HG03378 (cell line): ENCODE data around the gene LRP6.
"Not testable (repeated sequence)": the region's sequence is repeated elsewhere in the genome, so short reads cannot be mapped to it uniquely, and the experiment has no call there.

Experiments used
- ATAC-seq: cut with Tn5 transposase; IDR thresholded peaks from one replicate; pipeline ENCODE4 v1.9.1; 2021; ENCODE audit warnings: mild to moderate bottlenecking, moderate library complexity; ENCODE audit not compliant: unreplicated experiment

LRP6 gene

GRCh38 chr12:12127304-12127703 lies 139.5 kb downstream of the LRP6 start:
- ATAC-seq = no peak

- no peak for ATAC-seq
These were observed 140.3 kb downstream of the LRP6 start for GRCh38 chr12:12126551-12126950.

GRCh38 chr12:12123036-12123604 lies 143.7 kb downstream of the LRP6 start:
- ATAC-seq = no peak

GRCh38 chr12:12121061-12121460 lies 145.8 kb downstream of the LRP6 start:
- no peak for ATAC-seq

GRCh38 chr12:12116677-12117076 lies 150.2 kb downstream of the LRP6 start:
- ATAC-seq = no peak

- no peak for ATAC-seq
These were observed 151.3 kb downstream of the LRP6 start for GRCh38 chr12:12115514-12115913.

- ATAC-seq = not testable (repeated sequence)
These were observed 155.8 kb downstream of the LRP6 start for GRCh38 chr12:12110923-12111555.

GRCh38 chr12:12108441-12109058 lies 158.3 kb downstream of the LRP6 start:
- no peak for ATAC-seq

- ATAC-seq = no peak
These were observed 159.2 kb downstream of the LRP6 start for GRCh38 chr12:12107678-12108077.

GRCh38 chr12:12099102-12099501 lies 167.7 kb downstream of the LRP6 start:
- ATAC-seq = no peak

- ATAC-seq = no peak
These were observed 168.2 kb downstream of the LRP6 start for GRCh38 chr12:12098691-12099015.

- ATAC-seq = no peak
These were observed 168.8 kb downstream of the LRP6 start for GRCh38 chr12:12097891-12098690.

GRCh38 chr12:12095021-12095420 lies 171.8 kb downstream of the LRP6 start:
- ATAC-seq = no peak

- no peak for ATAC-seq
These were observed 172.4 kb downstream of the LRP6 start for GRCh38 chr12:12094481-12094880.

GRCh38 chr12:12091977-12092663 lies 174.7 kb downstream of the LRP6 start:
- ATAC-seq = no peak

GRCh38 chr12:12091071-12091470 lies 175.8 kb downstream of the LRP6 start:
- ATAC-seq = no peak

GRCh38 chr12:12088761-12089160 lies 178.1 kb downstream of the LRP6 start:
- no peak for ATAC-seq

GRCh38 chr12:12088147-12088546 lies 178.7 kb downstream of the LRP6 start:
- no peak for ATAC-seq

- no peak for ATAC-seq
These were observed 179.2 kb downstream of the LRP6 start for GRCh38 chr12:12087693-12088034.

GRCh38 chr12:12086973-12087692 lies 179.7 kb downstream of the LRP6 start:
- ATAC-seq = no peak

GRCh38 chr12:12086362-12086761 lies 180.5 kb downstream of the LRP6 start:
- no peak for ATAC-seq
